ENCODE results near the gene UBALD2.
"Not testable (repeated sequence)": the region's sequence is repeated elsewhere in the genome, so short reads cannot be mapped to it uniquely, and the experiment has no call there.

UBALD2 gene

GRCh38 chr17:76264755-76265623 lies at the start of gene UBALD2:
Gene UBALD2 (plus strand): TSS chr17:76265348. CDS start chr17:76265506, 158 bp downstream.
- H3K27ac Mint-ChIP-seq = peak within 1 kb of the TSS; percentile 99 to 100
- no peaks in the 10 kb centered on the region for H3K27me3 Mint-ChIP-seq
- peak within 1 kb of the TSS; percentile 93 for H3K4me3 Mint-ChIP-seq
- no peaks in the 10 kb centered on the region for H3K9me3 Mint-ChIP-seq
- DNase-seq = peak; percentile 100
- peak; percentile 85 for ATAC-seq
- H3K4me1 Mint-ChIP-seq = peaks cover 60% of the 10 kb centered on the region

DNA sequence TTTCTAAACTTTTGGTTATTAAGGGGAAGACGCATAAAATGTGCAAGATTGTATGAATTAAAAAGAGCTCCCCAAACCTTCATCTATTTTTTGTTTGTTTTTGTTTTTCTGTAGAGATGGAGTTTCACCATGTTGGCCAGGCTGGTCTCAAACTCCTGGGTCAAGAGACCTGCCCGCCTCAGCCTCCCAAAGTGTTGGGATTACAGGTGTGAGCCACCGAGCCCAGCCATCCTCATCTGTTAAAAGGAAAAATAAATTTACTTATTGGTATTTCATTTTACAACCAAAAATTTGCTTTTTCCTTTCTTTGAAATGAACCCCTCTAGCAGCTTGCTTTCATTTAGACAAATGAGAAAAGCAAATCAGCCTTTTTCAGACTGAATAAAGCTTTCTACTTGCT lies 48.1 kb upstream of the UBALD2 start:
- Mint-ChIP-seq H3K4me1 (peaks cover 52% of the 10 kb centered on the region), H3K9me3 (peaks cover 0 to 4% of the 10 kb centered on the region in 2 donors), H3K27me3 (no peaks in the 10 kb centered on the region)

DNA sequence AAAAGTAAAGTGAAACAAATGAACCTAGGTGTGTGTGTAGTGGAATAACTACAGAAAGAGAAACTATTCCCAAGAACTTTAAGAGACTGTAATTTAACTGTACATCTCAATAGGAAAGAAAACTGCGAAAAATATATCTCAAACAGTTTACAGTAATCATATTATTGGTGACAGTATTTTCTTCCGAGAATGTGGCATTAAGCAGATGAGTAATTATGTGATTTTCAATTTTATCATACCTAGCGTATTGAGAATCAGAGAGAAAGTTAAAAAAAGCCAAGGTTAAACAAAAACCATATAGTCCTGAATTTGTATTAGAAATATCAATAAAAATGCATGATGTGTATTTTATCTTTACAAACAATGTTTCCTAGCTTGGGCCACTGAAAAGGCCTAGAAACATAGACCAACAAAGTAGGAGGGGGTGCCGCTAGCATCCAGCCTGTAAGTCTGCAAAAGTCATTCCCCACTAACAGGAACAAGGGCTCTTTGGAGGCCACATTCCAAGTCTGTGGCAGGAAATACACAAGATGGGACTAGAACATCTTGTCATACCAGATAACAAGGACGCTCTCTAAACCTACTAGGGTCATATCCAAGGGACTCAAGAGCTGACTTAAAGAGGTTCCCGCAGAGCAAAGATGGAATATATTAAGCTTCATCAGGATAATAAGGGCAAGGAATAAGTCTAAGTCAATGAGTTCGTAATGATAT lies 45.3 kb upstream of the UBALD2 start:
- Mint-ChIP-seq H3K4me3 (peak overlapping the region in 1 of 2 donors; percentile 50), H3K27ac (peak overlapping the region in 1 of 2 donors; percentile 55), H3K27me3 (no peaks in the 10 kb centered on the region), H3K4me1 (peaks cover 27% of the 10 kb centered on the region), H3K9me3 (peaks cover 0 to 4% of the 10 kb centered on the region in 2 donors)
- peak; percentile 64 for ATAC-seq
- DNase-seq = no peak

More for the DNA sequence above, 48.1 kb upstream of the UBALD2 start:
- Mint-ChIP-seq H3K4me3 (no peak overlapping the region), H3K27ac (no peak overlapping the region)
- ATAC-seq (no peak), DNase-seq (no peak)

DNA sequence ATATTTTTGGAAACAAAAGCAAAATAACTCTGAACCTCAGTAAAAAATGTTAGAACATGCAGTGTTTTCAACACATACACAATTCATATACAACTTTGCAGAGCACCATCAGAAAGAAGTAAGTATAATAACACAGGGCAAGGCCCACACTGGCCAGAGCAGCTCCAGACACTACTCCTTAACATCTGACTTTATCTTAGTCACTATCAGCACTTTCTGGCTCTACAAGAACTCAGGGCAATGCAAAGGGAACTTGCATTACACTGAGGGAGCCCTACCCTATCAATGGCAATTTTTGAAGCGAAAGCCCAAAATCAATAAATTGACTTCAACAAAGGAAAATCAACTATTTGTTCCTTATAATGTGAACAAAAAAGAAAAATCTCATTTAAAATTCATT lies 41.3 kb upstream of the UBALD2 start:
- ATAC-seq (no peak), DNase-seq (no peak)
- Mint-ChIP-seq H3K27ac (no peak overlapping the region), H3K9me3 (peaks cover 0 to under 1% of the 10 kb centered on the region in 2 donors), H3K4me3 (no peak overlapping the region), H3K27me3 (no peaks in the 10 kb centered on the region), H3K4me1 (peaks cover 31% of the 10 kb centered on the region)

DNA sequence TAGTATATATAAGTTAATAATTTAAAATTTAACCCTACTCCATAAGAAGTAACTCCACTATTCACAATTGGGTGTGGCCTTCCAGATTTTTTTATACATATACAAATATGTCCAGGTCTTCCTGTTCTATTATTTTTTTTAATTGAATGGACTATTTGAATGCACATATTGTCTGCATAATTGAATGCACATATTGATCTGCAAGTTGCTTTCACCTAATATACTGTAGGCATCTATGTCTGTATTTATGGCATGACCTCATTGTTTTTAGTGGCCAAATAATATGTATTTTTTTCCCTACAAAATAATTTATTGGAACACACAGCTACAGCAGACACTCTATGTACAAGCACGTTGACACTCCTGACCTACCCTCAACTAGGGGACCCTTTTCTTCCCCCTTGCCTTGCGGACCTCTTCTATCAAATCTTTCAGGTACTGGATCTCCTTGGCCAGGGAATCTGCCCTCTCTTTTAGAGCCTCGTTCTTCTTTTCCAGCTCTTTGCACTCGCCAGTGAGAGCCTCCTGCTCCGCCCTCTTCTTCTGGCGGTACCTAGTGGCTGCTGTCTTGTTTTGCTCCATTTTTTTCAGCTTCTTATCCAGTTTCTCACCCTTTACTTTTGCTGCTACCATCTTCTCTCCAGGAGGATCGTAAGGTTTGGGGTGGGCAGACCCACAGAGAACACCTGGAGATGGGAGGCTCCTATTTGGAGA lies 39.6 kb upstream of the UBALD2 start:
- not testable (repeated sequence) for H3K27me3 Mint-ChIP-seq, DNase-seq, ATAC-seq, H3K9me3 Mint-ChIP-seq, H3K4me3 Mint-ChIP-seq
- peaks cover 33% of the 10 kb centered on the region for H3K4me1 Mint-ChIP-seq
- H3K27ac Mint-ChIP-seq = peak overlapping the region; percentile 5 to 26

DNA sequence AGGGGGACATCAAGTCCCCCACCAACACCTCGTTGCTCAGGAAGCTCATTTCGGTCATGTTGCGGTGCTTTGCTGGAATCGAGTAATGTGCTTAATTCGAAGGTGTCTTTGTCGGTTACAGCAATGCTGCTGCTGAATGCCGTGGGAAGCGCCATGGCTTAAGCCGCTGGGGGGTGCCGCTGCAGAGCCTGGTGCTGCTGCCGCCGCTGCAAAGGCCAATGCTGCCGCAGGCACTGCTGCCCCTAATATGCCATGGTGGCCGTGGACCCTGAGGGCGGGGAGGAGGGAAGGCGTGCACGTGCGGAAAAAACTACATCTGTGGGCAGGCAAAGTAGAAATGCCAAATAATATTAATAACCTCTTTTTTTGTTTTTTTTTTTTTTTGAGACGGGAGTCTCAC lies 38.4 kb upstream of the UBALD2 start:
- not testable (repeated sequence) for H3K27ac Mint-ChIP-seq, H3K4me3 Mint-ChIP-seq, ATAC-seq, H3K9me3 Mint-ChIP-seq, DNase-seq, H3K27me3 Mint-ChIP-seq
- peaks cover 28% of the 10 kb centered on the region for H3K4me1 Mint-ChIP-seq

- H3K27me3 Mint-ChIP-seq = no peaks in the 10 kb centered on the region
- ATAC-seq = no peak
Measured at GRCh38 chr17:76232342-76232741, 32.8 kb upstream of the UBALD2 start.

DNA sequence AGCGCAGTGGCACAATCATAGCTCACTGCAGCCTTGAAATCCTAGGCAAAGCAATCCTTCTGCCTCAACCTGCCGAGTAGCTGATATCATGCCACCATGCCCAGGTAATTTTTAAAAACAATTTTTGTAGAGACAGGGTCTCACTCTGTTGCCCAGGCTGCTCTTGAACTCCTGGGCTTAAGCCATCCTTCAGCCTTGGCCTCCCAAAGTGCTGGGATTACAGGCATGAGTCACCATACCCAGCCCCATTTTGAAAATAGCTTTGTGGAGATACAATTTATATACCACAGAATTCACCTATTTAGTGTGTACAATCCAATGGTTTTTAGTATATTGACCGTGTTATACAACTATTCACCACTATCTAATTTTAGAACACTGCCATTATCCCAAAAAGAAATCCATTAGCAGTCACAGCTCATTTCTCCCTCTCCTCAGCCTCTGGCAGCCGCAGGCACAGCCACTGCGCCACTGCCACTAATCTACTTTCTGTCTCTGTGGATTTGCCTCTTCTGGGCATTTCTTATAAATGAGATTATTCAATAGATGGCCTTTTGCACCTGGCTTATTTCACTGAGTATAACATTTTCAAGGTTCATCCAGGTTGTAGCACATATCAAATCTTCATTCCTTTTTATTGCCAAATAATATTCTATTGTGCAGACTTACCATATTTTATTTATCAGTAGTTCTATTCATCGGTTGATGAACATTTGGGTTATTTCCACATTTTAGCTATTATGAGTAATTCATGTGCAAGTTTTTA lies 31.4 kb upstream of the UBALD2 start:
- no peaks in the 10 kb centered on the region for H3K27me3 Mint-ChIP-seq
- ATAC-seq = no peak
- H3K27ac Mint-ChIP-seq = peak overlapping the region in 1 of 2 donors; percentile 62
- H3K9me3 Mint-ChIP-seq = peaks cover 0 to 4% of the 10 kb centered on the region in 2 donors
- no peak for DNase-seq
- peak overlapping the region in 1 of 2 donors; percentile 8 for H3K4me3 Mint-ChIP-seq
- H3K4me1 Mint-ChIP-seq = peaks cover 62% of the 10 kb centered on the region

More at GRCh38 chr17:76232342-76232741, 32.8 kb upstream of the UBALD2 start:
- DNase-seq = no peak
- peak overlapping the region in 1 of 2 donors; percentile 74 for H3K27ac Mint-ChIP-seq
- no peak overlapping the region for H3K4me3 Mint-ChIP-seq
- peaks cover 0 to 4% of the 10 kb centered on the region in 2 donors for H3K9me3 Mint-ChIP-seq
- peaks cover 57% of the 10 kb centered on the region for H3K4me1 Mint-ChIP-seq

GRCh38 chr17:76234354-76234679 lies 30.8 kb upstream of the UBALD2 start:
- H3K4me3 Mint-ChIP-seq = no peak overlapping the region
- peaks cover 62% of the 10 kb centered on the region for H3K4me1 Mint-ChIP-seq
- H3K27me3 Mint-ChIP-seq = no peaks in the 10 kb centered on the region
- DNase-seq (no peak), ATAC-seq (no peak)
- no peak overlapping the region for H3K27ac Mint-ChIP-seq
- no peaks in the 10 kb centered on the region for H3K9me3 Mint-ChIP-seq

DNA sequence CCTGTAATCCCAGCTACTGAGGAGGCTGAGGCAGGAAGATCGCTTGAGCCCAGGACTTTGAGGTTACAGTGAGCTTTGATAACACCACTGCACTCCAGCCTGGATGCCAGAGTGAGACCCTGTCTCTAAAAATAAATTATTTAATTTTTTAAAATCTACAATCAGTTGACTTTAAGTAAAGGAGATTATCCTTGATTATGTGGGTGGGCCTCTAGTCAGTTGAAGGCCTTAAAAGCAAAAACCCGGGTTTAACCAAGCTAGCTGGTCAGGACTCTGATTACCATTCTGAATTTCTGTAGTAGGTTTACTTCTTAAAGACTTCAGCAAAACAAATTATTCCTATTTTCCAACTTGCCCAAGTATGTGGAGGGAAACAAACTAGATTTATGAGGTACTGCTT lies 29.3 kb upstream of the UBALD2 start:
- no peak overlapping the region for H3K4me3 Mint-ChIP-seq
- H3K27ac Mint-ChIP-seq = no peak overlapping the region
- no peak for DNase-seq
- peaks cover 61% of the 10 kb centered on the region for H3K4me1 Mint-ChIP-seq
- ATAC-seq = no peak
- no peaks in the 10 kb centered on the region for H3K9me3 Mint-ChIP-seq
- no peaks in the 10 kb centered on the region for H3K27me3 Mint-ChIP-seq

- no peaks in the 10 kb centered on the region for H3K9me3 Mint-ChIP-seq
- H3K27ac Mint-ChIP-seq = no peak overlapping the region
- ATAC-seq = no peak
- H3K27me3 Mint-ChIP-seq = no peaks in the 10 kb centered on the region
- peaks cover 67% of the 10 kb centered on the region for H3K4me1 Mint-ChIP-seq
- H3K4me3 Mint-ChIP-seq = no peak overlapping the region
- no peak for DNase-seq
Measured at GRCh38 chr17:76236603-76237002, 28.5 kb upstream of the UBALD2 start.

DNA sequence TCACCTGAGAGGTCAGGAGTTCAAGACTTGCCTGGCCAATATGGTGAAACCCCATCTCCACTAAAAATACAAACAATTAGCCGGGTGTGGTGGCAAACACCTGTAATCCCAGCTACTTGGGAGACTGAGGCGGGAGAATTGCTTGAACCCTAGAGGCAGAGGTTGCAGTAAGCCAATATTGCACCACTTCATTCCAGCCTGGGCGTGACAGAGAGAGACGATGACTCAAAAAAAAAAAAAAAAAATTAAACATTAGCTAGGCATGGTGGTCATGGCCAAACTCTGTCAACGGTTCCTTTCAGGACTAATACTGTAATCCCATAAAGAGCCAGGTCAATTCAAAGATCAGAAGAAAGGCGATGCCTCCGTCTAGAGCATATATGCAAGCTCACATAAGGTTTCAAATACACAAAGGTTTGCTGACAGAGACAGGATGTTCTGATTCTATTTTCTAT lies 27.3 kb upstream of the UBALD2 start:
- ATAC-seq = no peak
- H3K4me1 Mint-ChIP-seq = peaks cover 68% of the 10 kb centered on the region
- no peak overlapping the region for H3K27ac Mint-ChIP-seq
- no peaks in the 10 kb centered on the region for H3K27me3 Mint-ChIP-seq
- H3K4me3 Mint-ChIP-seq = peak overlapping the region; percentile 80 to 84
- DNase-seq = no peak
- H3K9me3 Mint-ChIP-seq = no peaks in the 10 kb centered on the region

- Mint-ChIP-seq H3K9me3 (no peaks in the 10 kb centered on the region), H3K27me3 (no peaks in the 10 kb centered on the region), H3K4me1 (peaks cover 71% of the 10 kb centered on the region), H3K4me3 (peak overlapping the region; percentile 80 to 84), H3K27ac (peak overlapping the region; percentile 82 to 90)
- ATAC-seq (no peak), DNase-seq (no peak)
Measured at GRCh38 chr17:76238847-76239537, 26.2 kb upstream of the UBALD2 start.

DNA sequence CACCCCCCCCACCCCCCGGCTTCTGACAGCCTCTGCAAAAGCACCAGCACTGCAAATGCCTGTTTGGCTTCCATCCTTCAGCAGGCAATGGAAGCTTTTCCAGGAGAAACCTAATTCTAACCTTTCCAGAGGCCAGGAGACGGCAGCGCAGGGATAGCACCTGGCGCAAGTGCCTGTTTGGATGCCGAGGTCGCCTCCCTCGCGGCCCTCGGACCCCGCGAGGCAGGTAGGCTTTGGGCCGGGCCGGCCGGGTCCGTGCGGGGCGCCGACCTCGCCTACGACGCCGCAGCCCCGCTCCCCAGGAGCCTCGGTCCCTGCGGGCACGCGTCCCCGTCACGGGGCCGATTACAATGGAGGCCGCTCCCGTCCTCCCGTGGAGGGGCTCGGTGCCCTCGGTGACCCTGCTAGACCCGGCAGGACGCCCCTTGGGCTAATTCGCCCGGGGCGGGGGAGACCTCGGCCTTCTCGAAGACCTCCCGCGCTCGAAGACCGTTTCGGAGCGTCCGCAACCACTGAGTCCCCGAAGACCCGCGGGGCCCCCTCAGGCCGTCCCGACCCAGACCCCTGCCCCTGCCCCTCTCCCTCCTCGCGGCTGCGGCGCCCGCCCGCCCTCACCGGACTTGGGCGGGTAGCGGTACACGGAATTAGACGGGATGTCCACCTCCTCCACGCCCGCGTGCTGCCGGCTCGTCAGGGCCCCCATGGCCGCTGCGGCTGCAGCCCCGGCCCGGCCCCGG lies 25.4 kb upstream of the UBALD2 start:
- H3K4me1 Mint-ChIP-seq = peaks cover 71% of the 10 kb centered on the region
- H3K27me3 Mint-ChIP-seq = no peaks in the 10 kb centered on the region
- H3K4me3 Mint-ChIP-seq = peak overlapping the region; percentile 80 to 84
- ATAC-seq (peak; percentile 41), DNase-seq (no peak)
- no peaks in the 10 kb centered on the region for H3K9me3 Mint-ChIP-seq
- peak overlapping the region; percentile 90 to 91 for H3K27ac Mint-ChIP-seq
